SK-N-MC (cell line): Measurements from ENCODE around the gene ADAM15.

Source experiments
- EZH2 ChIP-seq: fragments of 200-600 bp; sonication (generic); IDR thresholded peaks from one replicate; pipeline ENCODE4 v1.6.1; 2017; ENCODE audit warnings: antibody characterized with exemption
- FOXP2 ChIP-seq: optimal IDR thresholded peaks from 2 replicates; pipeline ENCODE3; 2011; ENCODE audit warnings: mild to moderate bottlenecking, moderate library complexity; ENCODE audit not compliant: insufficient read depth; ENCODE audit errors: extremely low read length, control extremely low read depth
- POLR2AphosphoS5 ChIP-seq: IDR thresholded peaks from 2 replicates; pipeline ENCODE4 v1.6.1; 2012; ENCODE audit warnings: mild to moderate bottlenecking, low read depth, low read length, borderline replicate concordance

DNA sequence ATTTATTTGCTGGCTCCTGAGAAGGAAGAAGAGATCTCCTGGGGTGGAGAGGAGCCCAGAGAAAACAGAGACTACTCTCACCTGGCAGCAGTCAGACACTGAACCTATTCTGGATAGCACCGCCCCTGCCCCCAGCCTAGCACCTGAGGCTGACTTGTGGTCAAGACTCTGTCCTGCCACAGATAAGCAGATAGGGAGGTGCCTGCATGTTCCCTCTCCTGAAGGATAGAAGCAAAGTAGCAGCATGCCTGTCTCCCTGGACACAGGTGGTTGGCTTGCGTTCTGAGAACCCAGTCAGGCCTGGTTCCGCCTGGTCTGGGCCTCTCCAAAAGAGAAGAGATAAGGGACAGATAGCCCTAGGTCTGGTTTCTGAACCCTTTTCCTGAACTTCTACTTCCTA is 26.2 kb downstream of the ADAM15 start:
- TF ChIP-seq EZH2 = no peak
- TF ChIP-seq POLR2AphosphoS5 = no peak
- TF ChIP-seq FOXP2 = no peak
